ENCODE measurements around the gene CACNA1H.

CACNA1H gene

GRCh38 chr16:1176280-1176897 is 23.5 kb downstream of the CACNA1H start:
- Histone ChIP-seq H3K27me3 (ENCODE audit: insufficient read depth, low read depth) (peaks cover 94% of the 10 kb centered on the region), H3K27ac (no peak overlapping the region), H3K4me3 (IDR thresholded peaks at IDR 0.05; ENCODE audit: insufficient read depth, low read depth, low read length) (no peak overlapping the region), H3K9ac (no peak overlapping the region), H2AFZ (ENCODE audit: low read depth) (no peak overlapping the region), H3K79me2 (ENCODE audit: insufficient read depth, low read depth) (no peaks in the 10 kb centered on the region), H4K20me1 (ENCODE audit: insufficient read depth) (no peaks in the 10 kb centered on the region), H3K4me1 (ENCODE audit: low read depth, poor library complexity, severe bottlenecking) (no peaks in the 10 kb centered on the region), H3K36me3 (ENCODE audit: insufficient read depth) (no peaks in the 10 kb centered on the region), H3K4me2 (no peak overlapping the region)
- TF ChIP-seq CTCF (conservative IDR thresholded peaks at IDR 0.05; ENCODE audit: low read depth, low read length), result no peak

- H3K36me3 ChIP-seq (ENCODE audit: insufficient read depth), result no peaks in the 10 kb centered on the region
- no peaks in the 10 kb centered on the region for H3K79me2 ChIP-seq (ENCODE audit: insufficient read depth, low read depth)
- H3K4me2 ChIP-seq, result no peak overlapping the region
- H3K4me1 ChIP-seq (ENCODE audit: low read depth, poor library complexity, severe bottlenecking), result no peaks in the 10 kb centered on the region
- H3K27ac ChIP-seq, result no peak overlapping the region
- no peak overlapping the region for H3K9ac ChIP-seq
- no peaks in the 10 kb centered on the region for H4K20me1 ChIP-seq (ENCODE audit: insufficient read depth)
- H2AFZ ChIP-seq (ENCODE audit: low read depth), result no peak overlapping the region
- H3K27me3 ChIP-seq (ENCODE audit: insufficient read depth, low read depth), result peaks cover 94% of the 10 kb centered on the region
- TF ChIP-seq CTCF (conservative IDR thresholded peaks at IDR 0.05; ENCODE audit: low read depth, low read length), result no peak
- no peak overlapping the region for H3K4me3 ChIP-seq (IDR thresholded peaks at IDR 0.05; ENCODE audit: insufficient read depth, low read depth, low read length)
Observed at GRCh38 chr16:1177053-1177452, 24.1 kb downstream of the CACNA1H start.

GRCh38 chr16:1177750-1178149 is 24.8 kb downstream of the CACNA1H start:
- H2AFZ ChIP-seq (ENCODE audit: low read depth), result no peak overlapping the region
- H3K36me3 ChIP-seq (ENCODE audit: insufficient read depth), result no peaks in the 10 kb centered on the region
- no peak for TF ChIP-seq CTCF (conservative IDR thresholded peaks at IDR 0.05; ENCODE audit: low read depth, low read length)
- no peak overlapping the region for H3K4me3 ChIP-seq (IDR thresholded peaks at IDR 0.05; ENCODE audit: insufficient read depth, low read depth, low read length)
- H3K79me2 ChIP-seq (ENCODE audit: insufficient read depth, low read depth), result no peaks in the 10 kb centered on the region
- no peak overlapping the region for H3K9ac ChIP-seq
- no peak overlapping the region for H3K27ac ChIP-seq
- H3K4me1 ChIP-seq (ENCODE audit: low read depth, poor library complexity, severe bottlenecking), result no peaks in the 10 kb centered on the region
- H4K20me1 ChIP-seq (ENCODE audit: insufficient read depth), result no peaks in the 10 kb centered on the region
- peaks cover 94% of the 10 kb centered on the region for H3K27me3 ChIP-seq (ENCODE audit: insufficient read depth, low read depth)
- H3K4me2 ChIP-seq, result no peak overlapping the region

GRCh38 chr16:1178295-1178910 is 25.5 kb downstream of the CACNA1H start:
- no peaks in the 10 kb centered on the region for H3K79me2 ChIP-seq (ENCODE audit: insufficient read depth, low read depth)
- no peaks in the 10 kb centered on the region for H3K36me3 ChIP-seq (ENCODE audit: insufficient read depth)
- no peak overlapping the region for H3K4me2 ChIP-seq
- H3K27me3 ChIP-seq (ENCODE audit: insufficient read depth, low read depth), result peaks cover 92% of the 10 kb centered on the region
- H3K4me1 ChIP-seq (ENCODE audit: low read depth, poor library complexity, severe bottlenecking), result no peaks in the 10 kb centered on the region
- H3K4me3 ChIP-seq (IDR thresholded peaks at IDR 0.05; ENCODE audit: insufficient read depth, low read depth, low read length), result no peak overlapping the region
- no peak overlapping the region for H3K27ac ChIP-seq
- H4K20me1 ChIP-seq (ENCODE audit: insufficient read depth), result no peaks in the 10 kb centered on the region
- no peak for TF ChIP-seq CTCF (conservative IDR thresholded peaks at IDR 0.05; ENCODE audit: low read depth, low read length)
- no peak overlapping the region for H3K9ac ChIP-seq
- no peak overlapping the region for H2AFZ ChIP-seq (ENCODE audit: low read depth)
